Urothelium cell line (cell line): ENCODE measurements around the gene RHOBTB3.
"Not testable (repeated sequence)": the region's sequence is repeated elsewhere in the genome, so short reads cannot be mapped to it uniquely, and the experiment has no call there.

Experiments
- DNase-seq: peaks from one replicate; pipeline ENCODE4 v3.0.0; 2011; ENCODE audit warnings: low spot score, mixed read lengths
- FAIRE-seq: peaks from 2 replicates; lab custom pipeline; 2011; peaks lifted over from hg19 to GRCh38; lab: Jason Lieb, UNC

RHOBTB3 gene

GRCh38 chr5:95797301-95797700, 66.2 kb downstream of the RHOBTB3 start:
- no peak for DNase-seq
- no peak for FAIRE-seq

GRCh38 chr5:95798048-95798447, 66.9 kb downstream of the RHOBTB3 start:
- FAIRE-seq (no peak), DNase-seq (no peak)

- DNase-seq (no peak), FAIRE-seq (no peak)
These were observed 67.4 kb downstream of the RHOBTB3 start for GRCh38 chr5:95798545-95798944.

GRCh38 chr5:95799191-95799835, 68.2 kb downstream of the RHOBTB3 start:
- FAIRE-seq (no peak), DNase-seq (no peak)

GRCh38 chr5:95800553-95800952, 69.4 kb downstream of the RHOBTB3 start:
- FAIRE-seq = no peak
- no peak for DNase-seq

- FAIRE-seq = no peak
- no peak for DNase-seq
These were observed 70.4 kb downstream of the RHOBTB3 start for GRCh38 chr5:95801532-95801931.

- FAIRE-seq = no peak
- DNase-seq = no peak
These were observed 70.8 kb downstream of the RHOBTB3 start for GRCh38 chr5:95801961-95802360.

- DNase-seq (no peak), FAIRE-seq (no peak)
These were observed 72.4 kb downstream of the RHOBTB3 start for GRCh38 chr5:95803271-95804148.

- DNase-seq = no peak
- FAIRE-seq = no peak
These were observed 73.8 kb downstream of the RHOBTB3 start for GRCh38 chr5:95804736-95805539.

- FAIRE-seq (no peak), DNase-seq (no peak)
These were observed 75.6 kb downstream of the RHOBTB3 start for GRCh38 chr5:95806687-95807086.

- DNase-seq = no peak
- FAIRE-seq = no peak
These were observed 77.0 kb downstream of the RHOBTB3 start for GRCh38 chr5:95808013-95808685.

GRCh38 chr5:95808686-95809413, 77.7 kb downstream of the RHOBTB3 start:
- FAIRE-seq (no peak), DNase-seq (no peak)

- no peak for FAIRE-seq
- DNase-seq = no peak
These were observed 78.4 kb downstream of the RHOBTB3 start for GRCh38 chr5:95809414-95809960.

GRCh38 chr5:95810305-95811125, 79.4 kb downstream of the RHOBTB3 start:
- DNase-seq = no peak
- no peak for FAIRE-seq

GRCh38 chr5:95811126-95811423, 79.9 kb downstream of the RHOBTB3 start:
- FAIRE-seq, DNase-seq: not testable (repeated sequence)

GRCh38 chr5:95811461-95812073, 80.4 kb downstream of the RHOBTB3 start:
- not testable (repeated sequence) for DNase-seq, FAIRE-seq

- no peak for DNase-seq
- no peak for FAIRE-seq
These were observed 80.9 kb downstream of the RHOBTB3 start for GRCh38 chr5:95812074-95812471.

- FAIRE-seq, DNase-seq: not testable (repeated sequence)
These were observed 81.9 kb downstream of the RHOBTB3 start for GRCh38 chr5:95813035-95813434.
